OCI-LY7 (cell line): ENCODE data around the gene SYNGAP1.

Experiments
- EZH2phosphoT487 ChIP-seq: fragments of 200-600 bp; sonication (generic); IDR thresholded peaks from 2 replicates; pipeline ENCODE4 v1.6.1; 2018; ENCODE audit warnings: low read depth, borderline replicate concordance, mild to moderate bottlenecking, mixed run types, antibody characterized with exemption, low read length, moderate library complexity, mixed read lengths
- TF ChIP-seq, protein P1 (sequence below): fragments of 200-600 bp; sonication (generic); conservative IDR thresholded peaks from 2 replicates; pipeline ENCODE4 v1.5.1; 2014; ENCODE audit warnings: mild to moderate bottlenecking, antibody characterized with exemption, low read length, moderate library complexity, mixed read lengths

DNA sequence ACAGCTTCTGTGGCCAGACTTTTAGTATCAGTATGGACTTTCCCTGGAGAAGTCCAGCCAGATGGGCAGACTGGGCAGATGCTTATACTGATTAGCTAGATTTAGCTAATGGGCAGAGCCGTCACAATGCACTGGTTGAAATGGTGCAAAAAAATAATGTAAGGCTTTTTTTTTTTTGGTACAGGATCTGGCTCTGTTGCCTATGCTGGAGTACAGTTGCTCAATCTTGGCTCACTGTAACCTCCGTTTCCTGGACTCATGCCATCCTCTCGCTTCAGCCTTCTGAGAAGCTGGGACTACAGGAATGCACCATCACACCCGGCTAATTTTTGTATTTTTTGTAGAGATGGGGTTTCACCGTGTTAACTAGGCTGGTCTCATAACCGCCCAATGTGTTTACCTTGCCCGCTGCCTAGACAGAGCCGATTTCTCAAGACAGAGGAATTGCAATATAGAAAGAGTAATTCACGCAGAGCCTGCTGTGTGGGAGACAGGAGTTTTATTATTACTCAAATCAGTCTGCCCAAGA lies 44.7 kb upstream of the SYNGAP1 start:
- TF ChIP-seq, protein P1, sequence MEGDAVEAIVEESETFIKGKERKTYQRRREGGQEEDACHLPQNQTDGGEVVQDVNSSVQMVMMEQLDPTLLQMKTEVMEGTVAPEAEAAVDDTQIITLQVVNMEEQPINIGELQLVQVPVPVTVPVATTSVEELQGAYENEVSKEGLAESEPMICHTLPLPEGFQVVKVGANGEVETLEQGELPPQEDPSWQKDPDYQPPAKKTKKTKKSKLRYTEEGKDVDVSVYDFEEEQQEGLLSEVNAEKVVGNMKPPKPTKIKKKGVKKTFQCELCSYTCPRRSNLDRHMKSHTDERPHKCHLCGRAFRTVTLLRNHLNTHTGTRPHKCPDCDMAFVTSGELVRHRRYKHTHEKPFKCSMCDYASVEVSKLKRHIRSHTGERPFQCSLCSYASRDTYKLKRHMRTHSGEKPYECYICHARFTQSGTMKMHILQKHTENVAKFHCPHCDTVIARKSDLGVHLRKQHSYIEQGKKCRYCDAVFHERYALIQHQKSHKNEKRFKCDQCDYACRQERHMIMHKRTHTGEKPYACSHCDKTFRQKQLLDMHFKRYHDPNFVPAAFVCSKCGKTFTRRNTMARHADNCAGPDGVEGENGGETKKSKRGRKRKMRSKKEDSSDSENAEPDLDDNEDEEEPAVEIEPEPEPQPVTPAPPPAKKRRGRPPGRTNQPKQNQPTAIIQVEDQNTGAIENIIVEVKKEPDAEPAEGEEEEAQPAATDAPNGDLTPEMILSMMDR: no peak
- no peak for TF ChIP-seq EZH2phosphoT487
